Measurements from ENCODE around the gene ADAMTS2.

GRCh38 chr5:179122411-179123108 is 222.7 kb downstream of the ADAMTS2 start:
- no peak for TF ChIP-seq CTCF (IDR thresholded peaks at IDR 0.05; ENCODE audit: control extremely low read depth in 1 of 3, insufficient read depth in 1 of 3, low read depth in 1 of 3, low read length in 3 of 3)
- TF ChIP-seq POLR2AphosphoS5 (IDR thresholded peaks at IDR 0.05; ENCODE audit: low read depth, low read length), result no peak
- TF ChIP-seq POLR2A (IDR thresholded peaks at IDR 0.05; ENCODE audit: control extremely low read depth in 1 of 2, low read depth in 2 of 2, low read length in 2 of 2), result no peak
- TF ChIP-seq JUN (IDR thresholded peaks at IDR 0.05; ENCODE audit: low read depth, low read length), result no peak
- no peak for TF ChIP-seq RAD21 (IDR thresholded peaks at IDR 0.05 in 1 of 2, conservative IDR thresholded peaks at IDR 0.05 in 1 of 2; ENCODE audit: low read depth in 2 of 2, low read length in 2 of 2)
- TF ChIP-seq SIRT6 (IDR thresholded peaks at IDR 0.05; ENCODE audit: low read length), result no peak
- no peak for TF ChIP-seq SUZ12 (IDR thresholded peaks at IDR 0.05; ENCODE audit: low read length)
- no peak for TF ChIP-seq MAFK (IDR thresholded peaks at IDR 0.05; ENCODE audit: low read depth, low read length)
